AG04450 (cell line): Measurements from ENCODE around the gene SEC16B. TPM values are rescaled to one million over a fixed set of nuclear protein-coding genes. Genes with fewer than 3 reads are reported as not detected.

ENCODE experiments used
- CTCF ChIA-PET: fragments of 300-600, 350-600 bp; formaldehyde crosslinking; extraction: SDS; loops from one replicate; lab custom pipeline; 2022; ENCODE audit warnings: antibody characterized with exemption, inconsistent platforms; lab: Charles Lee
- POLR2A ChIA-PET: fragments of 350-600 bp; formaldehyde crosslinking; extraction: SDS; loops from one replicate; lab custom pipeline; 2021; ENCODE audit warnings: antibody characterized with exemption, inconsistent platforms; lab: Yijun Ruan, JAX
- DNase-seq: peaks from one replicate; pipeline ENCODE4 v3.0.0-alpha.2; 2011; ENCODE audit warnings: low read depth, low spot score
- H3K27ac ChIP-seq: one replicate; pipeline ENCODE4 v1.5.1; 2012; ENCODE audit warnings: low read depth, low read length, control low read depth
- H3K27me3 ChIP-seq: one replicate; pipeline ENCODE4 v1.6.0; 2012; ENCODE audit warnings: low read length; ENCODE audit not compliant: control insufficient read depth, insufficient read depth
- H3K4me3 ChIP-seq: 2 replicates; pipeline ENCODE4 v1.5.1; 2011; ENCODE audit warnings: mild to moderate bottlenecking, low read depth, low read length, control low read depth
- H3K9me3 ChIP-seq: 2 replicates; pipeline ENCODE4 v1.5.1; 2012; ENCODE audit warnings: low read length; ENCODE audit not compliant: control insufficient read depth, insufficient read depth
- CTCF ChIP-seq: IDR thresholded peaks from 2 replicates; pipeline ENCODE4 v1.5.1; 2011; ENCODE audit warnings: low read depth, low read length, control low read depth, inconsistent platforms
- polyA plus RNA-seq: library from polyadenylated mRNA; depleted of rRNA; stranded (reverse); fragments of >200 nt; gene quantifications from 2 replicates; pipeline ENCODE4 v1.2.3, GENCODE V29; 2011

Gene SEC16B
- polyA plus RNA-seq, 1 experiment = 4.0 TPM

GRCh38 chr1:177964336-177964735 is 5.5 kb downstream of the SEC16B start:
- no peak overlapping the region for H3K4me3 ChIP-seq
- H3K27ac ChIP-seq = no peak overlapping the region
- ChIA-PET CTCF (interaction anchor here (0.7 to 2.4 kb wide), 3 partner anchors 68 to 1066 kb away, joined by 3 to 9 read pairs (median 3); no protein-coding TSS in a partner anchor), POLR2A (interaction anchor here (0.6 kb wide), 1 partner anchor 73 kb away, joined by 4 read pairs; no protein-coding TSS in a partner anchor)
- no peaks in the 10 kb centered on the region for H3K27me3 ChIP-seq
- H3K9me3 ChIP-seq = no peaks in the 10 kb centered on the region
- no peak for TF ChIP-seq CTCF
- no peak for DNase-seq

GRCh38 chr1:177960939-177961622 is 8.8 kb downstream of the SEC16B start:
- Histone ChIP-seq H3K27me3 (no peaks in the 10 kb centered on the region), H3K4me3 (no peak overlapping the region), H3K9me3 (no peaks in the 10 kb centered on the region), H3K27ac (no peak overlapping the region)
- TF ChIP-seq CTCF = no peak
- CTCF ChIA-PET = interaction anchor here (0.7 to 1.8 kb wide), 5 partner anchors 11 to 322 kb away, joined by 3 to 9 read pairs (median 6); no protein-coding TSS in a partner anchor
- DNase-seq = no peak
- POLR2A ChIA-PET = no interaction called here

GRCh38 chr1:177959811-177960515 is 9.9 kb downstream of the SEC16B start:
- CTCF ChIA-PET = interaction anchor here (1.2 to 1.8 kb wide), 2 partner anchors 10 to 323 kb away, joined by 4 to 6 read pairs; no protein-coding TSS in a partner anchor
- Histone ChIP-seq H3K27me3 (no peaks in the 10 kb centered on the region), H3K27ac (no peak overlapping the region), H3K9me3 (no peaks in the 10 kb centered on the region), H3K4me3 (no peak overlapping the region)
- peak; percentile 61 for TF ChIP-seq CTCF
- POLR2A ChIA-PET = no interaction called here
- DNase-seq = no peak

- Histone ChIP-seq H3K27me3 (no peaks in the 10 kb centered on the region), H3K27ac (no peak overlapping the region), H3K9me3 (no peaks in the 10 kb centered on the region), H3K4me3 (no peak overlapping the region)
- ChIA-PET POLR2A (no interaction called here), CTCF (interaction anchor here (0.8 to 1.7 kb wide), 5 partner anchors 10 to 342 kb away, joined by 3 to 6 read pairs (median 4); no protein-coding TSS in a partner anchor)
- DNase-seq = no peak
- TF ChIP-seq CTCF = no peak
Measured at GRCh38 chr1:177958092-177958491, 11.8 kb downstream of the SEC16B start.
